Measurements from ENCODE around the gene GBX1. TPM values are rescaled to one million over a fixed set of nuclear protein-coding genes. Genes with fewer than 3 reads are reported as not detected.

The GBX1 gene
- total RNA-seq, 4 donors from 2014 or later: not detected

- no peak overlapping the region for H3K27ac ChIP-seq
- 65 to 73% methylated on average over 5 of the region's 5 CpGs for WGBS, 2 donors
- no peak overlapping the region for H3K4me3 ChIP-seq (replicated peaks in 1 of 3)
- TF ChIP-seq POLR2A (IDR thresholded peaks at IDR 0.05): no peak
- no peak for TF ChIP-seq CTCF (IDR thresholded peaks at IDR 0.05)
- no peak for DNase-seq
- no peaks in the 10 kb centered on the region for H3K27me3 ChIP-seq
- intact Hi-C loops (cut with DNase I): no loop called here
- H3K4me1 ChIP-seq: no peaks in the 10 kb centered on the region
- no peaks in the 10 kb centered on the region for H3K9me3 ChIP-seq
- H3K36me3 ChIP-seq: no peaks in the 10 kb centered on the region
Measured at GRCh38 chr7:151188252-151188542, 20.7 kb upstream of the GBX1 start.

GRCh38 chr7:151187409-151188251 lies 20.1 kb upstream of the GBX1 start:
- Histone ChIP-seq H3K4me3 (replicated peaks in 1 of 3) (no peak overlapping the region), H3K27ac (no peak overlapping the region), H3K9me3 (no peaks in the 10 kb centered on the region), H3K27me3 (no peaks in the 10 kb centered on the region), H3K4me1 (no peaks in the 10 kb centered on the region), H3K36me3 (no peaks in the 10 kb centered on the region)
- 80 to 94% methylated on average over 11 to 17 of the region's 22 CpGs for WGBS, 2 donors
- intact Hi-C loops (cut with DNase I): no loop called here
- no peak for DNase-seq
- TF ChIP-seq POLR2A (IDR thresholded peaks at IDR 0.05) (no peak), CTCF (IDR thresholded peaks at IDR 0.05) (no peak)

- intact Hi-C loops (cut with DNase I): no loop called here
- Histone ChIP-seq H3K4me1 (no peaks in the 10 kb centered on the region), H3K36me3 (no peaks in the 10 kb centered on the region), H3K4me3 (replicated peaks in 1 of 3) (no peak within 1 kb of the TSS), H3K9me3 (no peaks in the 10 kb centered on the region), H3K27me3 (no peaks in the 10 kb centered on the region), H3K27ac (no peak within 1 kb of the TSS)
- WGBS, 2 donors: 67 to 71% methylated on average over 13 to 14 of the region's 22 CpGs
- TF ChIP-seq POLR2A (IDR thresholded peaks at IDR 0.05): no peak
- TF ChIP-seq CTCF (IDR thresholded peaks at IDR 0.05): no peak
- DNase-seq: no peak
Measured at GRCh38 chr7:151186640-151187408, 19.3 kb upstream of the GBX1 start, which contains the start of gene ASB10. Gene ASB10 (minus strand): TSS chr7:151187250. CDS start chr7:151187130, 120 bp downstream.

- Histone ChIP-seq H3K4me3 (replicated peaks in 1 of 3) (no peak overlapping the region), H3K9me3 (no peaks in the 10 kb centered on the region), H3K36me3 (no peaks in the 10 kb centered on the region), H3K27ac (no peak overlapping the region), H3K27me3 (no peaks in the 10 kb centered on the region), H3K4me1 (no peaks in the 10 kb centered on the region)
- TF ChIP-seq POLR2A (IDR thresholded peaks at IDR 0.05) (no peak), CTCF (IDR thresholded peaks at IDR 0.05) (no peak)
- DNase-seq: no peak
- intact Hi-C loops (cut with DNase I): no loop called here
- 77 to 94% methylated on average over 4 to 8 of the region's 16 CpGs for WGBS, 2 donors
Measured at GRCh38 chr7:151185762-151186639, 18.5 kb upstream of the GBX1 start.
